GM18499 (cell line): ENCODE results near the gene USP49.
"Not testable (repeated sequence)": the region's sequence is repeated elsewhere in the genome, so short reads cannot be mapped to it uniquely, and the experiment has no call there.

Source experiments
- ATAC-seq: cut with Tn5 transposase; IDR thresholded peaks from one replicate; pipeline ENCODE4 v1.9.1; 2021; ENCODE audit warnings: moderate number of reproducible peaks; ENCODE audit not compliant: insufficient read depth, unreplicated experiment

USP49 gene

DNA sequence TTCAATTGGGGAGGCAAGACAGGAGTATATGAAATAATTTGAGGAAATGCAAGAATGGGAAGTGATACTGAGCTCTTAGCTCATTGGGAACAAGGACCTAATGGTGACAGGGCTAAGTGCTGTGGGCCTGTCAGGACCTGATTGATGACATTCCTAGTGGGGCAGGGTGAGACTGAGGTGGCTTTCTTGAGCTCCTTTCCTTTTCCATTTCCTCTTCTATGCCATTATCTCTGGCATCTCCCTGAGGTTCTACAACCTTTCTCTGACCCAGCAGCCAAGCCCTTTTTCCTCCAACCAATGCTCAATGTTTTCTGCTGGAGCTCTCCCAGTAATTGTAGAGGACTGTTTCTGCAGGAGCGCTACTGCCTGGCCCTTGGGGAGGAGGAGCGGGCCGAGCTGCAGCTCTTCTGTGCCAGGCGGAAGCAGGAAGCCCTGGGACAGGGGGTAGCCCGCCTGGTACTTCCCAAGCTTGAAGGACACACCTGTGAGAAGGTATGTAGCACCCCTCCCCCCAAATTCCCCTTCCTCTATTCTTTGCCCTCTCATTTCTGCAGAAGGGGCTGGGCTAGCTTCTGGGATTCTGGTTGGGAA lies 110.5 kb downstream of the USP49 start:
- ATAC-seq = no peak

GRCh38 chr6:41783106-41783780 lies 111.9 kb downstream of the USP49 start:
- no peak for ATAC-seq

GRCh38 chr6:41781366-41781730 lies 113.8 kb downstream of the USP49 start:
- no peak for ATAC-seq

- ATAC-seq = no peak
Observed at GRCh38 chr6:41780551-41781365, 114.4 kb downstream of the USP49 start, which contains the start of gene PRICKLE4. PRICKLE4 (plus strand) TSS chr6:41780782; CDS start chr6:41783474, 2,692 bp downstream.

GRCh38 chr6:41779788-41780550 lies 115.2 kb downstream of the USP49 start, which contains the start of gene FRS3:
FRS3 (minus strand) TSS chr6:41779900; CDS start chr6:41776987, 2,913 bp downstream.
- ATAC-seq = peak; percentile 74

- no peak for ATAC-seq
Observed at GRCh38 chr6:41779336-41779735, 115.8 kb downstream of the USP49 start.

- ATAC-seq = no peak
Observed at GRCh38 chr6:41778895-41779294, 116.3 kb downstream of the USP49 start.

DNA sequence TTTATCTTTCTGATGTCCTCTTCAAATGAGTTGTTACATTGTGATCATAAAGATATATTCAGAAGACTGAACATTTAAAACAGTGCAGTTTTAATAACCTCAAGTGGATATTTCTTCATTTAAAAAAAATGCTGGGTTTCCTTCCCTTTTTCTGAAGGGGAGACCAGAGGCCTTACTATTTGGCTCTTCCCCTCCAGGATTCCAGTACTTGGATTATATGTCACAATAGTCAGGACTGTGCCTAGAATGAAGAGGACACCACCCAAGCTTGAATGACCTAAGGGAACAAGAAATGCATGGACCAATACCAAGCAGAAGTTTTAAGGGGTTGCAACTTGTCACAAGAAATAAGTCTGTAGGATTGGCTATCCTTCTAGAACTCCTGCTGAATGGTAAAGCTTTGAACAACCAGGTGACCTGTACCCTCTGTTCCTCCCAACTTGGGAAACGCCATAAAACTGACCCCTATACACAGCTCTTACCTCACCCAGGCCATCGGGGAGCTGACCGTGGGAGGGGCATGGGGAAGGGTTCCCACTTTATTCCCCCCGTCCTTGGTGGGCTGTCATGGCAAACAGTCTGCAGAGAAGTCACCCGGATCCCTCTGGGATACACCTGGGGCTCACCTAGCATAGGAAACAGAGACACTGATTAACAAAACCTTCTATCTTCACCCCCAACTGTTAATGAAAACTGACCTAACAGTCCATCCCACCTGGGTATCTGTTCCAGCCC lies 117.5 kb downstream of the USP49 start:
- no peak for ATAC-seq

- ATAC-seq = no peak
Observed at GRCh38 chr6:41775293-41775882, 119.8 kb downstream of the USP49 start.

DNA sequence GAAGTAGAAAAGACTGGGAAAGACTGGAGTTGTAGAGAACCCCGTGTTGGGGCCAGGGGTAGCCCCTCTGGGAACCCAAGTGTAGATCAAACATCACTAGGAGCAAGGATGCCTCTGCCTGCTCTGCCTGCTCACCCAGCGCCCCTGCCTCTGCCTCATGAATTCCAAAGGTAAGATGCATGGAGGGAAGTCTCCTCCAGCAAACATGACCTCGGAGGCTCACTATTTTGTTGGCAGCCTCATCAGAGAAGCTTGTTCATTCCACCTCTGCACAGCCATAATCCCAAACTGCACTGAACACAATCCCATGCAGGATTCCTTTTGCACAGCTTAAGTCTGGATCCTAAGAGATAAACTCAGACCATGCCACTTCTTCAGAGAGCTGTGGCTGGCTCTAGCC lies 120.3 kb downstream of the USP49 start:
- ATAC-seq = no peak

DNA sequence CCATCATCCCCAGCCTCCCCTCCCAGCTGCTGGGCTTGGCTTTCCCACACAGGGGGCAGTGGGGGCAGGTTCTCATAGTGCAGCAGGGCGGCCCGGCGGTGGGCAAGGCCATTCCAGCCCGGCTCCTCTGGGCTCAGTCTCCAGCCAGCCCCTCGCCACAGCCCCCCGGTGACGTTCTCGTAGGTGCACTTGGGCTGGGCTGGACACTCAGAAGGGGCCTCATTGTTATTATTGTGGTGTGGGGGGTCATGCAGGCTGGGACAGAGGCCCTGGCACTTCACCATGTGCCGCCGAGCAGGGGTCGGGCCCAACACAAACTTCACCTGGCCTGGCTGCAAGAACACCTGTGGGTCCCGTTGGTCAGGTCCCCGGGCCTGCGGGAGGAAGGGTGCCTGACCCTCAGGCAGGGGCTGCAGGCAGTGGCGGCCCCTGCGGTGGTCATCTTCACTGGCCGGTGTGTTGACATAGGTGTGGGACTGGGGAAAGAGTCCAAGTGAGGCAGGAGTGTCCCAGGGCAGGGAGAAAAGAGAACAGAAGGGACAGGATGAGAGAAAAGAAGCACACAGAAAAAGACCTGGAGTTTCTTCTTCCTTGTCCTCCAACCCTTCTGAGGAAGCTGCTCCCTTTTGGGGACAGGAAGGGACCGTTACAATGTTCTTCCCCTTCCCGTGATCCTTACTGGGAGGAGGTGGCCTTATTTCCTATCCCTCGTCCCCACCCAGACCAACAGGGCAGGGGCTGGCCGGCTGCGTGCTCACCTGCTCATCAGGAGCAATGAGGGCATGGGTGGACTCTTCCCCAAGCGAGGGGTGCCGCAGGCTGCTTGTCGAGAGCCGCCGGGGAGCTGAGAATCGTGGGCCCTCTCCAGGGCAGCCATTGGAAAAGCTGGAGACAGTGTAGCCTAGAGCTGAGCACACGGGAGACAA lies 123.9 kb downstream of the USP49 start:
- no peak for ATAC-seq

- no peak for ATAC-seq
Observed at GRCh38 chr6:41770381-41771057, 124.7 kb downstream of the USP49 start.

DNA sequence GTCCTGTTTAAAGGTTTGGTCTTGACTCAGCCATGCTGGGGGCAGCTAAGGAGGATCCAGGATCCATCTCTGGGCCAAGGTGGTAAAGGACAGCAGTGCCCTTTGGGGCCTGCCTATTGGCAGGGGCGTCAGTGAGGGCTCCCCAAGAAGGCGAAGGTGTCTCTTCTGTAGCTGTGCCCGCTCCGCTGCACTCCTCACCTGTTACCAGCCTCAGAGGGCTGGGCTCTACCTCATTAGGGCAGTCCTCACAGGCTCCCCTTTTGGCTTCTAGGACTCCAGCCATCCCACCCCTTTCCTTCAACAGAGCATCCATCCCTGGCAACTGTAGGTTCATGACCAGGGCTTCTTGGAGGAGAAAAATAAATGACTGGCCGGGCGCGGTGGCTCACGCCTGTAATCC lies 125.8 kb downstream of the USP49 start:
- ATAC-seq = no peak

DNA sequence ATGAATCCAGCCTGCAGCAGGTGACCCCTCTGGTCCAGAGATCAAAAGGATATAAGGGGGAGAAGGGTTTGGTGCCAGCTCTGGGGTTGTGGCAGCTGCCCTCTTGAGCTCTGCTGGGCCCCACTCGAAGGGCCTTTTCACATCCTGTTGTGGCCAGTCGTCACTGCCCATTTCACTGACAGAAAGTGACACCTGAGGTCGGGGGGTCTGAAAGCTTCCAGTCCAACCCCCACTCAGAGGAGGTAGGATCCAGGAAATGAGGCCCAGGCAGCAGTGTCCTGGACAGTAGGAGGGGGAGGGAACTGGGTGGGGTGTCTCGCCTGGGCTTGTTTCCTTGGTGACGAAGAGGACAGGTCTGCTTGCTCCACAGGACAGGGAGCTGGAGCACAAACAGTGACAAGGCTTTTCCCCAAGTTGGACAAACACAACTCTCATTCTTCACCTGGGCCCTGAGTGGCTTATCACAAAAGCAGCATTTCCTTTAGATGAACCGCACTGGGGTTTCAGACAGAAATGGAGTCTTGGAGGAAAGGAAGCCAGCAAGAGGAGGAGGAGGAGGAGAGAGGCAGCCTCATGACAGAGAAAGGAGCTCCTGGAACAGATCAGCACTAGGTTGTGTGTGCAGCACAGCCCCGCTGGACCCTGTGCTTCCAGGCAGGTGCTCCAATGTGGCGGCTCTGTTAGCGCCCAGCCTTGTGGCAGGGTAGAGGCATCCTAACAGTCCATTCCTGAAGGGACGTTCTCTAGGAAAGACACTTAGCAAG lies 126.4 kb downstream of the USP49 start:
- no peak for ATAC-seq

GRCh38 chr6:41767112-41767833 lies 127.9 kb downstream of the USP49 start:
- ATAC-seq = no peak

- ATAC-seq = not testable (repeated sequence)
Observed at GRCh38 chr6:41766043-41766664, 129.0 kb downstream of the USP49 start.
